Kidney capillary endothelial cell (primary cell): ENCODE measurements around the gene AKAP6.
"Not testable (repeated sequence)": the region's sequence is repeated elsewhere in the genome, so short reads cannot be mapped to it uniquely, and the experiment has no call there.

Experiments used
- DNase-seq: peaks from one replicate; pipeline ENCODE4 v3.0.0-alpha.2; 2018; ENCODE audit warnings: low spot score

The AKAP6 gene

GRCh38 chr14:32583427-32583826 lies 254.3 kb downstream of the AKAP6 start:
- not testable (repeated sequence) for DNase-seq

GRCh38 chr14:32584079-32584478 lies 255.0 kb downstream of the AKAP6 start:
- no peak for DNase-seq

- no peak for DNase-seq
These were observed 258.4 kb downstream of the AKAP6 start for GRCh38 chr14:32587461-32587860.

- peak; percentile 38 for DNase-seq
These were observed 259.6 kb downstream of the AKAP6 start for GRCh38 chr14:32588448-32589320.

- DNase-seq = no peak
These were observed 261.1 kb downstream of the AKAP6 start for GRCh38 chr14:32590157-32590556.

GRCh38 chr14:32593290-32593942 lies 264.3 kb downstream of the AKAP6 start:
- DNase-seq = peak; percentile 36

- DNase-seq = no peak
These were observed 265.7 kb downstream of the AKAP6 start for GRCh38 chr14:32594766-32595165.

GRCh38 chr14:32595497-32595896 lies 266.4 kb downstream of the AKAP6 start:
- no peak for DNase-seq

GRCh38 chr14:32596390-32596789 lies 267.3 kb downstream of the AKAP6 start:
- no peak for DNase-seq

- no peak for DNase-seq
These were observed 268.7 kb downstream of the AKAP6 start for GRCh38 chr14:32597771-32598170.

GRCh38 chr14:32601069-32601468 lies 272.0 kb downstream of the AKAP6 start:
- DNase-seq = no peak

GRCh38 chr14:32601906-32602305 lies 272.8 kb downstream of the AKAP6 start:
- no peak for DNase-seq

- DNase-seq = no peak
These were observed 273.6 kb downstream of the AKAP6 start for GRCh38 chr14:32602699-32603098.

GRCh38 chr14:32603992-32604565 lies 275.0 kb downstream of the AKAP6 start:
- DNase-seq = no peak

- no peak for DNase-seq
These were observed 277.2 kb downstream of the AKAP6 start for GRCh38 chr14:32606301-32606700.

- DNase-seq = no peak
These were observed 278.3 kb downstream of the AKAP6 start for GRCh38 chr14:32607399-32607798.

- no peak for DNase-seq
These were observed 279.8 kb downstream of the AKAP6 start for GRCh38 chr14:32608857-32609256.

- DNase-seq = no peak
These were observed 280.3 kb downstream of the AKAP6 start for GRCh38 chr14:32609388-32609787.

GRCh38 chr14:32611752-32612151 lies 282.7 kb downstream of the AKAP6 start:
- peak; percentile 28 for DNase-seq

- DNase-seq = no peak
These were observed 289.9 kb downstream of the AKAP6 start for GRCh38 chr14:32618991-32619390.

GRCh38 chr14:32620303-32620702 lies 291.2 kb downstream of the AKAP6 start:
- no peak for DNase-seq

GRCh38 chr14:32620724-32621123 lies 291.6 kb downstream of the AKAP6 start:
- no peak for DNase-seq

GRCh38 chr14:32621585-32621984 lies 292.5 kb downstream of the AKAP6 start:
- no peak for DNase-seq
